Activated CD4-positive, alpha-beta T cell treated with anti-CD3 and anti-CD28 coated beads, Interleukin-2, amount 50 U/mL, for 48 hours (primary cell): ENCODE results near the gene GUCA1A.
A peak's percentile ranks its signal among the peaks of the same experiment; 100 is the strongest.
"Not testable (repeated sequence)": the region's sequence is repeated elsewhere in the genome, so short reads cannot be mapped to it uniquely, and the experiment has no call there.

Experiments
- DNase-seq, 2 experiments: peaks; one replicate each; pipeline ENCODE4 v3.0.0-alpha.2; 2020

GUCA1A gene

DNA sequence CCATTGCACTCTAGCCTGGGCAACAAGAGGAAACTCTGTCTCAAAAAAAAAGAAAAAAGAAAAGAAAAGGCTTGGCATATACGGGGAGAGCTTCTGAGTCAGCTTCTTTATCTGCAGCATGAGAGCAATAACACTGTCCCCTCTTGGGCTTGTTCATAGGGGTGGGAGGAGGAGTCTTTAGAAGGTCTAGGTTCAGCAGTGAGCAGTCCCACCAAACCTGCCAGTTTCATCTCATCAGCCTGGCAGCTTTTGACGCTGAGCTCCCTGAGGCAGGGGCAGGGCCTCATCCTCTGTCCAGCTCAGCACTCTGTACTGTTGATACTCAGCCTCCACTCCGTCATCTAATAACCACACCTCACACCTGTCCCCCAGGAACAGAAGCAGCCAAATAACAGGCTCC lies 25.1 kb upstream of the GUCA1A start:
- DNase-seq: no peak

DNA sequence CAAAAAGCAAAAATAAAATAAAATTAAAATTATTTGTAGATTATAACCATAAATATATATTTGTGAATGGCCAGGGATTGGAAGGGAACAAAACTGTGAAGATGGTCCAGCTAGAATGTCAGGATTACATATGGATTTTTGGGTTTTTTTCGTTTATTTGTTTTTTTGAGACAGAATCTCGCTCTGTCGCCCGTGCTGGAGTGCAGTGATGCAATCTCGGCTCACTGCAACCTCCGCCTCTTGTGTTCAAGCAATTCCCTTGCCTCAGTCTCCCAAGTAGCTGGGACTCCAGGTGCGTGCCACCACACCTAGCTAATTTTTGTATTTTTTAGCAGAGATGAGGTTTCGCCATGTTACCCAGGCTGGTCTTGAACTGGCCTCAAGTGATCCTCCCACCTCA lies 22.9 kb upstream of the GUCA1A start:
- DNase-seq: no peak

DNA sequence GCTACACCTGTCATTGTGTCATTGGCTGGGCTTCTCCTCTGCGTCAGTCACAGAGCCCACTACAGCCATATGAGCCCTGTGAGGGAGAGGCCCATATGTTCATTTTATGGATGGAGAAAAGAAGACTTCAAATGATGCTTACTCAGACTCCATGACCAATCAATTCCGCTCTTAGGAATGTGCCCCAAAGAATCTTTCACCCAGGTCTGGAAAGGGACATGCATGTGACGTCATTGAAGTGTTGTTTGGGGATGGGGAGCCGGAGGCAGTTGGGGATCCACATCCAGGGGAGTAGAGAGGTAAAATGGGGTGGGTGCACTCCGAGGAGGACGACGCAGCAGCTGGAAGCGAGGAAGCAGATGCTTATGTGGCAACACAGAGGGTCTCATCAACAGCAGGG lies 21.1 kb upstream of the GUCA1A start:
- no peak for DNase-seq

DNA sequence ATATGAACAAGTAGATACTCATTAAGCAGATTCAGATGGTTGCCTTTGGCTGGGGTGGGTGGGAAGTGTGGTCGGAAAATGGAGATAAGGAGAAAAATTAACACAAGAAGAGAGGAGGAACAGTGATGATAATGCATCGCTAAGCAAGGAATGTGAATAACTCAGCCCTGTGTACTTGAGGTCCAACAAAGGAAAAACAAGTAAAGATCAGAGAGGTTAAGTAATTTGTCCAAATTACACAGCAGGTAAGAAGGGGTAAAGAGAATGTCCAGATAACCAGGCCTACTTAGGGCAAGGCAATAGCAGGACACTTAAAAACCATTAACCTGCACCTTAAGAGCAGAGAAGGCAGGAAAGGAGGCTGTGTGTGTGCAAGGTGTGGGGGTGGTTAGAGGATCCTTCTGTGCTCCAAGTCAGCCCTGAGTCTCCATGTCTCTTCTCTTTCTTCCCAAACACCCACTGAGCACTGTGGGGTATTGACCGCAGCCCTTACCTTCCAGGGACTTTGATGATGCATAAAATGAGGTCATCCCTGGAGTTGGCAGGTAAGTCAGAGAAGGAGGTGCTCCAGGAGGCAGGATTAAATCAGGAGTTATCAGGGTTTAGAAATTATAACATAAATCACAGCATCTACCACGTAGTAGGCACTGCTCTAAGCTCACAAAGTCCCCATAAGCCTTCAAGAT lies 20.5 kb upstream of the GUCA1A start:
- DNase-seq: not testable (repeated sequence)

DNA sequence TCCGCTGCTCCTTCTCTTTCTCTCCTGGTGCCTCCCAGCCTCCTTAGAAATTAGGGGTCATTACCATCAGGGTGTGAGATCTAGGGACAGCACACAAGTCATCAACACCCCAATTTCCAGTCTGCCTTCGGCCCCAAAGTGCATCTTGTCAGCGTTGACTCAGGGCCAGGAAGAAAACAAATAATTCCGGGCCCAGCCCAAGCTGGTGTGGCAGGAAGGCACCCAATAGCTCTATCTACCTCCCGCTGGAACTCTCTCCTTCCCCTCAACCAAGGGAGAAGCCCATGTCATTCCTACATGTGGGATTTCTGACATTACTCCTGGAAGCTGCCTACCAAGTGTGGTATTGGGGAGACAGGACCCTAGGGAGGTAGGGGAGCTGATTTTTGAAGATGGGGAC lies 19.2 kb upstream of the GUCA1A start:
- DNase-seq: no peak

DNA sequence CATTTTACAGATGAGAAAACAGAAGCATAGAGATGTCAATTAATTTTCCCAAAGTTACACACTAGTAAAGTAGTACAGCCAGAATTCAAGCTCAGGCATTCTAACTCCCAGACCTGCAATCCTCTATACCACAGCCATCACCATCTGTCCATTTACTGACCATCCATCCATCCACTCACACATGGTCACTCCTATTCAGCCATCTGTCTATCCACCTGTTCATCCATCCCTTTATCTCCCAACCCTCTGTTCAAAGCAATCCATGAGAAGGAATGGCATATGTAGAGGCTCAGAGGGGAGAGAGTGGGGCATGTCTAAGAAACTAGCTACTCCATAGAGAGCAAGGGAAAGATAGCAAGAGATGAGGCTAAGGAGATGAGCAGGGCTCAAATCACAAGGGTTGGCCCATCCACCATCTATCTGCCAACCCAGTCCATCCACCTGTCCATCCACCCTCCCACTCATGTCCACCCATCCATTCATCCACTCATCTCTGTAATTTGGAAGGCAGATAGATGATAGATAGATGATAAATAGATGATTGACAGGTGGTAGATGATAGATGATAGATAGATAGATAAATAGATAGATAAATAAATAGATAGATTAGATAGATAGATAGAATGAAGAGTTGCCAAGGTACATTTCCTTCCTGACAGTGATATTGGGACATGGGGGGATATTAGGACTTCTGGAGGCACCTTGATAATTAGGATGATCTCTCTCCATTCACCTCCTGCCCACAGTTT lies 18.5 kb upstream of the GUCA1A start:
- no peak for DNase-seq

DNA sequence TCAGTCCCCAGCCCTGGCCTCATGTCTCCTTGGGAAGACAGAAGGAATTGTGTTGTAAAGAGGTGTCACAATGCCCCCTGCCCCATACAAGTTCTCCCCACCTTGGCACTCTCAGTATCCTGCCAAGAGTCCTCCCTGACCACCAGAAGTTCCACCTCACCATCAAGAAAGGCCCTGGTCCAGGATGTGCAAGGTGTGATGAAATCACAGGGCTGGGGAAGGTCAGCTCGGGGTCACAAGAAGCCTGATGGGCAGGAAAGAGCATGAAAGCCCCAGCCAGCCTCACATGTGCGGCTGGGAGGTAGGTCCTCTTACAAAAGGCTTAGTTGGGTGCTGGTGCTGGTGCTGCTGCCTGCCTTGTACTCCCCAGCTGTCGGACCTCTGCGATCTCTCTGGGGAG lies 17.9 kb upstream of the GUCA1A start:
- DNase-seq: no peak

DNA sequence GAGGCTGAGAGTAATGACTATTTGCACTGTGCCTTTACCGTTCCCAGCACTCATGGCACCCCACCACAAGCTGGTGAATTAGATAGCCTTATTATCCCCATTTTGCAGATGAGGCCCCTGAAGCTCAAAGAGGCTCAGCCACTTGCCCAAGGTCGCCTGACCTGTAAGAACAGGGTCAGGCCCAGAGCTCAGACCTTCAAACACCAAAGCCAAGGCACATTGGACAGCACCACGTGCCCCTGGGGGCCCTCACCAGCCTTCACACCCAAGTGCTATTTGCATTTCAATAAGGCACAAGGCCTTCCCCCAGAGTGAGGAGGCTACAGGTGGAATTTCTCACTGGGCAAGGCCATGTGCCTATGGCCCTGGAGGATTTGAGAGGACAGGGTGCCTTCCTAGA lies 16.5 kb upstream of the GUCA1A start:
- DNase-seq: no peak

DNA sequence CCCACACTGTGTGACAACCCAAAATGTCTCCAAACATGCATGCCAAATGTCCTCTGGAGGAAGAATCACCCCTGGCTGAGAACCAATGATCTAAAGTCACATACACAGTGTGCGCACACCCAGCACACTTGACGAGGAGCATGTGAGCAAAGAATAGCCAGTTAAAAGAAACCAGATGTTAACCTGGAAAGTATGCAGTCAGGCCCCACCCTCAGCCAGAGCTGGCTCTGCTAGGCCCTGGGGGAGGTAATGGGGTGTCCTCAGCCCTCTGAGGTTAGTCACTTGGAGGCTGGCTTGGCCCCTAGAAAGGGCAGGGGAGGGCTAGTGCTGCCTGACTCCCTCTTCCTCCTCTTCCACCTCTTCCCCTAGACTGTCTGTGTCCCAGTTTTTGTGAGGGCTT lies 15.2 kb upstream of the GUCA1A start:
- no peak for DNase-seq

DNA sequence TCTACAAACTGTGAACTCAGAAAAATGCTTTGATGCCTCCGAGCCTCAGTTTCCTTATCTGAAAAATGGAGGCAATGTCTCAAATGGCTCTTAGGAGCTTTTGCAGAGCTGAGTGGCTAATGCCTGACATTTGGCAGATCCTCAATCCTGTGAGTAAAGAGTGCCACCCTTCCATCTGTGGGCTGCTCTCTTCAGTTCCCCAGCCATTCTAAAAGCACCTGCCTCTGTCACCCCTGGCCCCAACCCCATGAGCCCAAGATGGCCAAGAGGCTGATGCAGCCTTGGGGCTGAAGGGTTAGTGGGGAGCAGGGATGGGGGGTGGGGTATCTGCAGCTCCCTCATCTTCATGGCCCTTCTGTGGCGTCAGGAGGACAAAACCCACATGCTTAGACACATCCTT lies 14.5 kb upstream of the GUCA1A start:
- no peak for DNase-seq

DNA sequence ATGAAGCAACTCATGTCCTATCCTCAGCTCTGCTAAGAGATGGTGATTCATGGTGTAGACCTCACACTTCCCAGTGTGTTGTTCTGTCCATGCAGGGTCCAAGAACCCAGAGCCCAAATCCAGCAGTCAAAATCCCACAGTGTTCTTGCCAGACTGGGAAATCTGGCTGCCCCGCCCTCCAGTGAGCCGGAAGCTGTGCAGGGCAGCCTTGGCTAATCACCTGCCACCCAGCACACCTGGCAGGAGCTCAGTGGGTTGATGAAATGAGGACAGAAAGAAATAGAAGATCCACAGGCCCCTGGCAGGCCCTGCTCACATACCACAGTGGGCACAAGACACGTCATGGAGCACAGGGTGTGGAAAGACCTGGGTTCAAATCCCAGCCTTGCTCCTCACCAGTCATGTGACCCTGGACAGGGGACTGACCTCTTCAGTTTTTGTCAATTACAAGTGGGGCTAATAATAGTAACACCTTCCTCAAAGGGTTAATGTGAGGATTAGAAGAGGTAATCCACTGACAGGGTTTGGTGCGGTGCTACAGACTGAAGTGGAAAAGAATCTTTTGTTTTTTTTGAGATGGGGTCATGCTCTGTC lies 13.6 kb upstream of the GUCA1A start:
- DNase-seq: no peak

DNA sequence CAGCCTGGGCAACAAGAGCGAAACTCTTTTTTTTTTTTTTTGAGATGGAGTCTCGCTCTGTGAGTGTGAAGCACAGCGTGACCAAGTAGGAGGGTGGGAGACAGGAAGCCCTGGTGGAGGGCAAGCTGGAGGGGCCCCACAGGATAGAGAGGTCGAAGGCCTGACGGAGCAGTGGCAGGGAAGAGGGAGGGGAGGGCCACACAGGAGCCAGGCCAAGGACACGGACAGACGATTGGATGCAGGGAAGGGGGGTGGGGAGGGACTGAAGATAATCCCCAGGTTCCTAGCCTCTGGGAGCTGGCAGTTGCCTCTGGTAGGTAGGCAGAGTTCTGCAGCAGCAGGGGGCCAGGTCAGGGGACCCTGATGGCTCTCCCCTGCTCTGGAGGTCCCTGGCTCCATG lies 10.8 kb upstream of the GUCA1A start:
- no peak for DNase-seq

DNA sequence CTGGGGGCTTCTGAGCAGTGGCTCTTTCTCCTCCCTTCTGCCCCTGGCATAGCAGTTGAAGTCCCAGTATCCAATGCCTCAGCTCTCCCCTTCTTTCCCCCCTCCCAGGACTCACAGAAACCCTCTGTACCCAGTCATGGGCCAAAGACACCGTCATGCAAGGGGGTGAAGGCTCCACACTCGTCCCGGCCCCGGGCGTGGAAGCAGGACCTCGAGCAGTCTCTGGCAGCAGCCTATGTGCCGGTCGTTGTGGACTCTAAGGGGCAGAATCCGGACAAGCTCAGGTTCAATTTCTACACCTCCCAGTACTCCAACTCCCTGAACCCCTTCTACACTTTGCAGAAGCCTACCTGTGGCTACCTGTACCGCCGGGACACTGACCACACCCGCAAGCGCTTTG lies 10.4 kb upstream of the GUCA1A start:
- no peak for DNase-seq

DNA sequence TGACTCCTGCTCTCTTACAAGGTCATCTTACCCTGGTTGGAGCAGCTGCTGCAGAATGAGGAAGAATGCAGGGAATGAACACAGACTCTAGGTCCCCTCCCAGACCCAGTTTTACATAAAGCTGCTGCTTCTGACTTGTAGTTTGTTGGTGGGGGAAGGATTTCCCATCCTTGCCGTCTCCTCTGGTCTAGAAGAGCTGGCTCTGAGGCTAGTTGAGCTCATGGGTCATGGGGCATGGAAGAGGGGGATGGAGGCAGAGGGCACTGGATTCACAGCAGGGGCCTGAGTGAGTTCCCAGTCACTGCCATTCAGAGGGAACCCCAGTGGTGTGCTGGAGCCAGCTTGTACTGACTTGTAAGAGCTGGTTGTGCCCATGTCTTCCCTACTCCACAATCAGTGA lies 9.2 kb upstream of the GUCA1A start:
- DNase-seq: no peak

DNA sequence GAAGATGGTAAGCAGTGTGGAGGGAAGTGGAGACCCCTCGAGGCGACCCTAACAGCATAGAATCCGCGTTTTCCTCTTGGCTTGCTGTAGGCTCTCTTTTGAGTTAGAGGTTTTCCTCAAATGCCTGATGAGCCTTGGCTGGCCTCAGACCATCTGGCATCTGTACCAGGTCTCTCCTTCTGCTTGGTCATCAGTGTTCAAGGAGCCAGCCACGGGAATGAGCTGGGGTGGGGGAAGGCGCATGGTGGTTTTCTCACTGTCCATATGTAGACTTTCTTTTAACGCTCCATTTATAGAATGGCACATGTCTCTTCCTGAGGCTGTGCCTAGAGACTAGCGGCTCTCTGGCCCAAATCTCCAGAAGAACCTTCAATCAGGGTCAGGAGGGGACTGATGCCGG lies 8.1 kb upstream of the GUCA1A start:
- no peak for DNase-seq

DNA sequence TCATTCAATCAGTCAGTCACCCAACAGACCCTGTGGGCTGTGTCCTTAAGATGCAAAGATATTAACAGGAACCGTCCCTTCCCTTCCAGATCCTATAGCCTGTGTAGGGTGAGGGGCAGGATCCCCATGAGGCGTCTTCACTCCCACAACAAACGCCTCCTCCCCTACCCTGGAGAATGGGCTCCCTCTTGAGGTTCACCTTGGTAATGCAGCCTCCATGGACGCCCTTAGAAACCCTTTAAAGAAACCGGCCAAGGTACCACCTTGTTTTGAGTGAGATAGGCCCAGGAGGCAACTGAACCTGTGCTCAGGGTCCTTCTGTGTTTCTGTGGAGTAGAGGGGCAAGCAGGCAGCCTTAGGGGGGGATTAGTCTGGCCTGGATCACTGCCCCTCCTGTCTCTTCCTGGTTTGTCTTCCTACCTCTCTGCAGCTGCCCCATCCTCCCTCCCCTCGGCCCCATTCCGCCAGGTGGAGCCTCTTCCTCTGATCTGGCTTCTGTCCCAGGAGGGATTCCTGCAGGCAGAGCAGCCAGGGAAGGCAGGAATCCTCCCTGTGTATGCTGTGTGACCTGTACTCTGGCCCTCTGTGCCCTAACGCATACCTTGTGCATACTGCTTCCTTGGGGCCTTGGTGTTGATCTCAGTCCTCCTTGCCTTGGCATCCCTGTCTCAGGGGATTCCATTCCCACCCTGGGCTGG lies 6.6 kb upstream of the GUCA1A start:
- DNase-seq: peak; percentile 85 to 87

DNA sequence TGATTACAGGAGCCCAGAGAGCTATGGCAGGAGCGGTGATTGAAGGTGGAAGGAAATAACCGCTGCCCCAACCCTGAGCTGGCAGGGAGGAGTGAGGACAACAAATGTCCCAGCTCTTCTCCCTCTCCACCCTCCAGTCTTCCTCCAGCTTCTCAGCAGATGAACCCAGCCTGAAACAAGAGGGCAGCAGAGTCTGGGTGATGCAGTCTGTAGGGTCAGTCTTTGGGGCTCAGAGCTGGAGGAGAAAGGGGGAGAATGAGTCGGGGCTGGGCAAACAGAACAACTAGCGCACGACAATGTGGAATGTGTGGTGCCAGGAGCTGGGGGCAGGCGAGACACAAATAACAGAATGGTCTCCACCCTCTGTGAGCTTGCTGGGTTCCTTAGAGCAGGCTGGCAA lies 4.5 kb upstream of the GUCA1A start:
- DNase-seq: no peak

DNA sequence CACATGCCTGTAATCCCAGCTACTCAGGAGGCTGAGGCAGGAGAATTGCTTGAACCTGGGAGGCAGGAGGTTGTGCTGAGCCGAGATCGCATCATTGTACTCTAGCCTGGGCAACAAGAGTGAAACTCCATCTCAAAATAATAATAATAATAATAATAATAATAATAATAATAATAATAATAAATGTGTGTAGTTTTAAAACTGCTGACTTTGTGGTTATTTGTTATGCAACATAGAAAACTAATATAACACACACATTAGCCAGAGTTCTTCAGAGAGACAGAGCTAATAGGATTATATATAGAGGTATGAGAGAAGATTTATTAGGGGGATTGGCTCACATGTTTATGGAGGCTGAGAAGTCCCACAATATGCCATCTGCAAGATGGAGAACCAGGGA lies 3.4 kb upstream of the GUCA1A start:
- DNase-seq: not testable (repeated sequence)

DNA sequence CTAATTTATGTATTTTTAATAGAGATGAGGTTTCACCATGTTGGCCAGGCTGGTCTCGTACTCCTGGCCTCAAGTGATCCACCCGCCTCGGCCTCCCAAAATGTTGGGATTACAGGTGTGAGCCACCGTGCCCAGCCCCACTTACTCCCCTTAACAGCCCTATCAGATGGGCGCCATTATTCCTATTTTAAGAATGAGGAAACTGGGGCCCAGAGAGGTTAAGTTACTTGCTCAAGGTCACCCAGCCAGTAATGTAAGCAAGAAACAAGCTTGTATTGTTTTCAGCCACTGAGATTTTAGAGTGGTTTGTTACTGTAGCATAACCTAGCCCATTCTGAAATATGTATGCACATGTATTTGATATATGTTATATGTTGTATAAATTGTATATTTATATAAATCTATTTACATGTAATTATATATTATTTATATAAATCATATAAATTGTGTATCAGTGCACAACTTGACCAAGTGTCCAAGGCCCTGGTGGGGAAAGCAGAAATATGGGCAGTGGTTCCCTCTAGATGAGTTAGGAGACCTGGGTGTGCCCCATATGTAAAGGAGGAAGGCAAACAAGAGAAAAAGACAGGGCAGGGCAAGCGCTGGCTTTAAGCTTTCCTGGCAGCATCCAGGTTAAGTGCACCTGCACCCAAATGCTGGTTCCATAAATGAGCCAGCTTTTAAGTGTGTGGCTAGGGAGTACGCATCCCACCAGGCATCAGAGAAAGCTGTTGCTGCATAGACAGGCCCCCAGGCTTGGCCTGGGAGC lies 1.2 kb upstream of the GUCA1A start:
- DNase-seq: no peak

DNA sequence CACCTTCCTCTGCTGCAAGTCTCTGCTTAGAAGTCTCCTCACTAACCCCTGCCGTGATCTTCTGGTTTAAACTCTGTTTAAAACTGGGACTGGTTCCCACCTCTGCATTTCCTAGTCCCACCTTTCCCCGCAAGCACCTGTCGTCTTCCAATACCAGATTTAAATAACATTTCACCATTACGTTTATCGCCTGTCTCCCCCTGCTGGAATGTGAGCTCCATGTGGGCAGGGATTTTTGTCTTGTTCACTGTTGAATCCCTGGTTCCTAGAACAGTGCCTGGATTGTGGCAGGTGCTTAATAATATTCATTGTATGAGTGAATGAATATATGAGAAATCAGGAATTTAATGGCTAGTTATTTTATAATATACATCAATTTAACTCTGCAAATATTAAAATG lies 2.7 kb downstream of the GUCA1A start:
- DNase-seq: no peak

DNA sequence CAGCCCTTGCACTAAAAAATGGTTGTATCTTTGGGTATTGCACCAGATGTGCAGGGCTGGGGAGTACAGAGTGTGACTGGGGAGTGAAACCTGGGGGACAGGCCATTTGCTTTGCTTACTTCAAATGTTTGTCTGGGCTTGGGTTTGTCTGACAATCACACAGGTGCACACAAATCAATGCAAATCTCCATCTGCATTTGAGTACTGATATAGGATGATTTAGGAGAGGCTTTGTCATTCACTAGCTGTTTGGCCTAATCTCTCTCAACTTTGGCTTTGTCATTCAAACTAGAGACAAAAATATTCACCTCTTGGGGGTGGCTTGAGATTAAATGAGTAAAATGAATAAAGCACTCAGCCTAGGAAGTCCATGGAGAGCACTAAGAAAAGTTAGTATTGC lies 3.8 kb downstream of the GUCA1A start:
- no peak for DNase-seq

DNA sequence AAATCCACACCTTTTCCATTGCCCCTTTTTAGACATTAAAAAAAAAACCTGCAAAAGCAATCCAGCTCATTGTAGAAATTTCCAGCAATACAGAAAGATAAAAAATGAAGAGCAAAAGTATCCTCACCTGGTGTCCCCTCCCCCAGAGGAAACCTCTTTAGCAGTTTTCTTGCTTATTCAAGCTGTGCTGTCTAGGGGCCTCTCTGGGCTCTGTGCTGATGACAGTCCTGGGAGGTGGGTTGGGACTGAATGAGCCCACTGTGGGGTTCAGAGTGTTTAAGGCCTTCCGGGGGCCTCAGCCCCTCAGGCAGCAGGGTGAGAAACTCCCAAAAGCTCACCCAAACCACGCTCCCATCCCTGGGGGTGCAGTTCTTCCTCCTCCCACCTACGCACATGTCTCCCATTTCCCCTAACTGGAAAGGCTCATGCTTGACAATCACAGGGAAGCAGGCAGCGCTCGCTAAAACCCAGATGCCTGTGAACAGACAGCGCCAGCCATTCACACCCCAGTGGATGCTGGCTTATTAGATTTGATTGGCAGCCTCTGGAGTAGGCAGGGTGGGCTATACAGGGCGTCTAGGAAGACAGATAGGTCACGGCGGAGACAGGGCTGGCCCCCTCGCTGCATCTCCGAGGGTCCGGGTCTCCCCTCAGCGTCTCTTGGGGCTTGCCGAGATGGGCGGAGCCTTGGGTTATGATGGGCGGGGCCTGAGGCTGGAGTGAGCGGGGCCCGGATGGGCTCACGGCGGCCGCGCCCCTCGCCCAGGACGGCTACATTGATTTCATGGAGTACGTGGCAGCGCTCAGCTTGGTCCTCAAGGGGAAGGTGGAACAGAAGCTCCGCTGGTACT lies 4.6 kb downstream of the GUCA1A start:
- peak; percentile 19 to 31 for DNase-seq
